ENCODE data around the gene TMEM178B.

DNA sequence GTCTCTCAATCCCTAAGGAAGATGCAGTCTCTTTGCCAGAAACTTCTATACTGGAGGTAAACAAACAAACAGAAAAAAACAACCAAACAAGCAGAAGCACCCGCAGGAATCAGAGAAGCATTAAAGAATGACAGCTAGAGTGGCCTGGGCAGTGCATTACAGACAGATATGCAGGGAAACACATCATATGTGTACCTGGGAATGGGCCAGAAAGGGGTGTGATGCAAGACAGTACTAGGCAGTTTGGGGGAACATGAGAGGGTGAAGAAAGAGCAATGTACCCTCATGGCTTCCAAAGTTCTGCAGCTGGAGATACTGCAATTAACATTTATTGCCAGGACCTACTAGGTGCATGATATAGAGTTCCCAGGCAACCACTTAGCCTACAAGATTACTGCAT lies 177.3 kb downstream of the TMEM178B start:
- TF ChIP-seq, protein P1, sequence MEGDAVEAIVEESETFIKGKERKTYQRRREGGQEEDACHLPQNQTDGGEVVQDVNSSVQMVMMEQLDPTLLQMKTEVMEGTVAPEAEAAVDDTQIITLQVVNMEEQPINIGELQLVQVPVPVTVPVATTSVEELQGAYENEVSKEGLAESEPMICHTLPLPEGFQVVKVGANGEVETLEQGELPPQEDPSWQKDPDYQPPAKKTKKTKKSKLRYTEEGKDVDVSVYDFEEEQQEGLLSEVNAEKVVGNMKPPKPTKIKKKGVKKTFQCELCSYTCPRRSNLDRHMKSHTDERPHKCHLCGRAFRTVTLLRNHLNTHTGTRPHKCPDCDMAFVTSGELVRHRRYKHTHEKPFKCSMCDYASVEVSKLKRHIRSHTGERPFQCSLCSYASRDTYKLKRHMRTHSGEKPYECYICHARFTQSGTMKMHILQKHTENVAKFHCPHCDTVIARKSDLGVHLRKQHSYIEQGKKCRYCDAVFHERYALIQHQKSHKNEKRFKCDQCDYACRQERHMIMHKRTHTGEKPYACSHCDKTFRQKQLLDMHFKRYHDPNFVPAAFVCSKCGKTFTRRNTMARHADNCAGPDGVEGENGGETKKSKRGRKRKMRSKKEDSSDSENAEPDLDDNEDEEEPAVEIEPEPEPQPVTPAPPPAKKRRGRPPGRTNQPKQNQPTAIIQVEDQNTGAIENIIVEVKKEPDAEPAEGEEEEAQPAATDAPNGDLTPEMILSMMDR (IDR thresholded peaks at IDR 0.05; ENCODE audit: low read depth, low read length, poor library complexity, severe bottlenecking), result no peak
- TF ChIP-seq EZH2phosphoT487 (IDR thresholded peaks at IDR 0.05; ENCODE audit: borderline replicate concordance, low read length), result no peak

Measured in DOHH2 (cell line).